T-cell (primary cell): ENCODE measurements around the gene C1orf198. TPM values are rescaled to one million over a fixed set of nuclear protein-coding genes. Genes with fewer than 3 reads are reported as not detected.
"Not testable (repeated sequence)": the region's sequence is repeated elsewhere in the genome, so short reads cannot be mapped to it uniquely, and the experiment has no call there.

Experiments used
- ATAC-seq, 4 experiments: fragments of 200-7000 bp in 3 of 4; fragments of 150-1000 bp in 1 of 4; cut with Tn5 transposase; replicated peaks in 1 of 4; 1 replicate in 3 of 4; 2 replicates in 1 of 4; pipeline ENCODE4 v1.10.0; 2021; ENCODE audit warnings: moderate library complexity in 3 of 4, mild to moderate bottlenecking in 2 of 4, moderate number of reproducible peaks in 1 of 4
- CTCF ChIA-PET, 2 donors: fragments of 300-600 bp; sonication (Branson Sonifier 250); formaldehyde crosslinking; loops; one replicate each; lab custom pipeline; 2022; ENCODE audit warnings: antibody characterized with exemption in 2 of 2; lab: Charles Lee
- POLR2A ChIA-PET, 2 donors: fragments of 300-600 bp; sonication (Branson Sonifier 250); formaldehyde crosslinking; loops; one replicate each; lab custom pipeline; 2022; ENCODE audit warnings: antibody characterized with exemption in 2 of 2; lab: Charles Lee
- DNase-seq, 35 experiments: peaks; one replicate each; pipeline versions ENCODE4 v3.0.0 to v3.0.0-alpha.2; 2013 to 2023
- H3K27ac ChIP-seq: one replicate; pipeline ENCODE4 v1.5.1; 2013; ENCODE audit warnings: low read length
- H3K27me3 ChIP-seq, 2 experiments: replicated peaks in 1 of 2; 1 replicate in 1 of 2; 2 replicates in 1 of 2; pipeline versions ENCODE4 v1.6.1 to v1.7.0; 2013; ENCODE audit warnings: low read length in 1 of 2, mixed read lengths in 1 of 2; ENCODE audit not compliant: control insufficient read depth in 2 of 2, insufficient read depth in 2 of 2; ENCODE audit errors: extremely low read depth in 1 of 2
- H3K36me3 ChIP-seq, 2 donors: 1 replicate in 1 of 2; 2 replicates in 1 of 2; pipeline versions ENCODE4 v1.6.1 to v1.7.0; 2013; ENCODE audit warnings: low read length in 1 of 2; ENCODE audit not compliant: control insufficient read depth in 2 of 2, insufficient read depth in 1 of 2; ENCODE audit errors: extremely low read depth in 1 of 2
- H3K4me1 ChIP-seq, 2 experiments: 1 replicate in 1 of 2; 2 replicates in 1 of 2; pipeline versions ENCODE4 v1.6.1 to v1.7.0; 2013; ENCODE audit warnings: low read length in 2 of 2, mixed read lengths in 1 of 2; ENCODE audit not compliant: insufficient read depth in 2 of 2, control insufficient read depth in 1 of 2; ENCODE audit errors: extremely low read depth in 1 of 2
- H3K4me3 ChIP-seq, 2 donors: 1 replicate in 1 of 2; 2 replicates in 1 of 2; pipeline versions ENCODE4 v1.5.1 to v1.7.0; 2013; ENCODE audit warnings: mild to moderate bottlenecking in 2 of 2, low read length in 1 of 2, moderate library complexity in 1 of 2; ENCODE audit not compliant: control insufficient read depth in 1 of 2; ENCODE audit errors: extremely low read depth in 1 of 2
- H3K9me3 ChIP-seq: 2 replicates; pipeline ENCODE4 v1.7.0; 2013
- H3K27ac Mint-ChIP-seq, 2 donors: one replicate each; pipeline ENCODE4 v1.8.0; 2020 to 2021; ENCODE audit warnings: mild to moderate bottlenecking in 2 of 2, mixed read lengths in 2 of 2
- H3K27me3 Mint-ChIP-seq, 2 donors: one replicate each; pipeline ENCODE4 v1.8.0; 2021 to 2022; ENCODE audit warnings: mixed read lengths in 2 of 2
- H3K36me3 Mint-ChIP-seq: one replicate; pipeline ENCODE4 v1.8.0; 2021; ENCODE audit warnings: mixed read lengths
- H3K4me1 Mint-ChIP-seq, 3 donors: one replicate each; pipeline ENCODE4 v1.8.0; 2020 to 2022; ENCODE audit warnings: mixed read lengths in 3 of 3, mild to moderate bottlenecking in 1 of 3
- H3K4me3 Mint-ChIP-seq, 3 donors: one replicate each; pipeline ENCODE4 v1.8.0; 2020 to 2022; ENCODE audit warnings: mild to moderate bottlenecking in 3 of 3, mixed read lengths in 3 of 3, moderate library complexity in 3 of 3
- H3K9me3 Mint-ChIP-seq, 3 donors: one replicate each; pipeline ENCODE4 v1.8.0; 2020 to 2022; ENCODE audit warnings: mixed read lengths in 3 of 3
- WGBS: methylation state at CpG from one replicate; pipeline ENCODE4 v1.1.5; 2013; ENCODE audit warnings: missing lambda C conversion rate; ENCODE audit not compliant: insufficient coverage; 5-methylcytosine and 5-hydroxymethylcytosine counted together
- total RNA-seq, 35 experiments: library from RNA in 6 of 35; stranded (reverse) in 6 of 35; fragments of 120-200 nt in 1 of 35; gene quantifications; one replicate each; pipeline versions ENCODE4 v1.2.1 to v1.2.4 and lab custom pipeline; 2013 to 2026

C1orf198 gene
- total RNA-seq, 5 donors from 2014 or later (not counting 1 experiment from before 2014, with no cell fraction given) = 3.6 to 5.9 (median 5.6) TPM

DNA sequence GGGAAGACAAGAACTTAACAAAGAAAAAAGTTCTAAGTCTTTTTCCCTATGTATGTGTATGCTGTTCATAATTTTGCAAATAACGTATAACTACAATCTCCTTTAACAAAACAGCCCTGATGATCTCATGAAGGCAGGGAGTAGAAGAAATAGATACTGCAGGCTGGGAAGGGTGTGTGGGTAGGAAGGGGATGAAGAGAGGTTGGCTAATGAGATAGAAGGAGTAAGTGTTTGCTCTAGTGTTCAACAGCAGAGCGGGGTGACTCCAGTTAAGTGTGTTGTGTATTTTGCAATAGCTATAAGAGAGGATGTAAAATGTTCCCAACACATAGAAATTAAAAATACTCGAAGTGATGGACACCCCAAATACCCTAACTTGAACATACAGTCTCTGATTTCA, 20.1 kb downstream of the C1orf198 start:
- Mint-ChIP-seq H3K27ac (no peak overlapping the region), H3K4me3 (no peak overlapping the region), H3K27me3 (no peaks in the 10 kb centered on the region), H3K36me3 (peaks cover 25% of the 10 kb centered on the region), H3K9me3 (no peaks in the 10 kb centered on the region), H3K4me1 (peaks cover 0 to 7% (median 0%) of the 10 kb centered on the region in 3 donors)
- ChIA-PET CTCF (no interaction called here), POLR2A (no interaction called here)
- no CpG with 5 or more reads among the region's 3 CpGs for WGBS
- no peak for ATAC-seq
- Histone ChIP-seq H3K36me3 (no peaks in the 10 kb centered on the region), H3K27ac (no peak overlapping the region), H3K4me3 (no peak overlapping the region), H3K27me3 (peaks cover 0 to 2% of the 10 kb centered on the region in 2 experiments), H3K4me1 (no peaks in the 10 kb centered on the region), H3K9me3 (no peaks in the 10 kb centered on the region)
- no peak for DNase-seq

DNA sequence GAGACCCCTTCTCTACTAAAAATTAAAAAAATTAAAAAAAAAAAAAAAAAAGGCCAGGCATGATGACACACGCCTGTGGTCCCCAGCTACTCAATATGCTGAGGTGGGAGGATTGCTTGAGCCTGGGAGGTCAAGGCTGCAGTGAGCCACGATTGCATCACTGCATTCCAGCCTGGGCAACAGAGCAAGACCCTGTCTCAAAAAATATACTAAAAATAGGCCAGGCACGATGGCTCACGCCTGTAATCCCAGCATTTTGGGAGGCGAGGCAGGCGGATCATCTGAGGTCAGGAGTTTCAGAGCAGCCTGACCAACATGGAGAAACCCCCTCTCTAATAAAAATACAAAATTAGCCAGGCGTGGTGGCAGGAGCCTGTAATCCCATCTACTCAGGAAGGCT, 23.1 kb downstream of the C1orf198 start:
- H3K9me3 Mint-ChIP-seq, CTCF ChIA-PET, DNase-seq, H3K36me3 ChIP-seq, H3K27me3 ChIP-seq, H3K4me3 Mint-ChIP-seq, H3K4me3 ChIP-seq, H3K4me1 Mint-ChIP-seq, H3K27me3 Mint-ChIP-seq, H3K9me3 ChIP-seq, H3K27ac Mint-ChIP-seq, POLR2A ChIA-PET, ATAC-seq, H3K27ac ChIP-seq, H3K4me1 ChIP-seq: not testable (repeated sequence)
- 100% methylated on average over 4 of the region's 7 CpGs for WGBS
- H3K36me3 Mint-ChIP-seq = peaks cover 26% of the 10 kb centered on the region

DNA sequence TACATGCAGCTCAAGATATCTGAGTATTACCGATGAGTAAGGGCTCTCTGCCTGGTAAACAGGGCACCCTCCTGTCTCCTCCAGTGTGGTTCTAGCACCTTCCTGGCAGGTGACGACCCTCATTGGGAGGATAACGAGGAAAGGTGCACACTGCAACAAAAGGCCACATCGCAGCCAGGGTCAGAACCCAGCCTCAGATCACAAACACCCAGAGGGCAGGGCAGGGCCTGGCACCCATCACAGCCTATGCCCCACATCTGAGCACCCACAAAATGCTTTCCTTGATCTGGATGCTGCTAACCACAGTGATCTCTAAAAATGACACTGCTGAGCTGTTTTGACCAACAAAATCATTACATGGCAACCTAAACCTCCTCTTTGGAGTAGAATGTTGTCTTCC, 23.8 kb downstream of the C1orf198 start:
- WGBS = 89% methylated on average over 4 of the region's 4 CpGs
- no peaks in the 10 kb centered on the region for H3K4me1 ChIP-seq
- no peak overlapping the region for H3K4me3 Mint-ChIP-seq
- no peaks in the 10 kb centered on the region for H3K36me3 ChIP-seq
- no peaks in the 10 kb centered on the region for H3K27me3 Mint-ChIP-seq
- no peak overlapping the region for H3K27ac Mint-ChIP-seq
- DNase-seq (no peak), ATAC-seq (no peak)
- H3K36me3 Mint-ChIP-seq = peaks cover 30% of the 10 kb centered on the region
- no peaks in the 10 kb centered on the region for H3K9me3 ChIP-seq
- ChIA-PET POLR2A (no interaction called here), CTCF (no interaction called here)
- H3K4me3 ChIP-seq = no peak overlapping the region
- H3K27me3 ChIP-seq = no peaks in the 10 kb centered on the region
- H3K27ac ChIP-seq = no peak overlapping the region
- H3K9me3 Mint-ChIP-seq = no peaks in the 10 kb centered on the region
- H3K4me1 Mint-ChIP-seq = no peaks in the 10 kb centered on the region

DNA sequence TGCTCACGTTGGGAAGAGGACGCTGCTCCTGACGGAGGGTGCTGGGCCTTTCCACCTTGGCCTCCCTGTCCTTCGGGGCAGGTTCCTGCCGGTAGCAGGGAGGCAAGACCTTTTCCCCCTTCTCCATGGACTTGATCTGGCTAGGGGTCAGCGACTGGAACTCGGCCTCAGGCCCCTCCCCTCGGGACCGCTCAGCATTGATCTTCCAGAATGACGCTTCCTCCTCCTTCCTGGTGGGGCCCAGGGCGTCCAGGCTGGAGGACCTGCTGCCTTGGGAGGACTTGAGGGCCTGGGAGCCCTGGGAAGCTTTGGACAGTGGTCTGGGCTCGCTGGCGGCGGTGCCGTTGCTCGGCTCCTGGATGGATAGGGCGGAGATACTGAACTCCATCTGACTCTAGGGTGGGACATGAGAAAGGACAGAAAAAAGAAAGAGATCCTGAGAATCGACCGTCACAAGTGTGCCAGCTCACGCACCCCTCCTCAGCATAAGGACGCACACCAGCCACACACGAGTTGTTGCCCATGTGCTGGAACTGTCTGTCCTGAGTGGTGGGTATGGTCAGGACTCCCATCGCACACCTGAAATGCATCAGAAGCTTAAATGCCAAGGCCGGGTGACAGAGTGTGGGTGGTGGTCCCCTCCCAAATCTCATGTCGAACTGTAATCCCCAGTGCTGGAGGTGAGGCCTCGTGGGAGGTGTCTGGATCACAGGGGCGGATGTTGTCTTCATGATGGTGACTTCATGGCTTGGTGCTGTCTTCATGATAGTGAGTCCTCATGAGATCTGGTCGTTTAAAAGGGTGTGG, 24.6 kb downstream of the C1orf198 start:
- H3K9me3 Mint-ChIP-seq = no peaks in the 10 kb centered on the region
- no peaks in the 10 kb centered on the region for H3K27me3 Mint-ChIP-seq
- Histone ChIP-seq H3K27ac (no peak overlapping the region), H3K9me3 (no peaks in the 10 kb centered on the region), H3K4me3 (no peak overlapping the region), H3K36me3 (no peaks in the 10 kb centered on the region), H3K4me1 (no peaks in the 10 kb centered on the region), H3K27me3 (no peaks in the 10 kb centered on the region)
- ChIA-PET POLR2A (interaction anchor here in 1 of 2 donors (0.7 kb wide), 1 partner anchor 151 kb away, joined by 4 read pairs; no protein-coding TSS in a partner anchor), CTCF (no interaction called here)
- peaks cover 39% of the 10 kb centered on the region for H3K36me3 Mint-ChIP-seq
- DNase-seq (no peak), ATAC-seq (no peak)
- no peaks in the 10 kb centered on the region for H3K4me1 Mint-ChIP-seq
- no peak overlapping the region for H3K27ac Mint-ChIP-seq
- no peak overlapping the region for H3K4me3 Mint-ChIP-seq
- WGBS = 97% methylated on average over 17 of the region's 28 CpGs

DNA sequence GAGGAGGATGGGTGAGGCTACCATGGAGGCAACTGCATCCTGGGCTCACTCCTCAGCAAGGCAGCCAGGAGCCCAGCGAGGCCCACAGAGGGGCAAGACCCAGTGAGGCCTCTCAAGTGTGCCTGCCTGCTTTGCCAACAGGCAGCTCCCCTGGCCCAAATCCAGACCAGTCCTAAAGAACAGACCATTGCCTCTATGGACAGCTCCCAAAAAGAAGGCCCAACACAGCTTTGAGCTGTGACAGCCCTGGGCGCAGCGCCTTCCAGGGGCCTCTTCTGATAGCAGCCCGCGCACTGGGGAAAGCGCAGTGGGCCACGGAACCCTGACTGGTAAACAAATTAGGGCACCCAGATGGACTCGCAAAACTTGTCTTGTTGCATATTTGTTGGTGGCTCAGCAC, 25.5 kb downstream of the C1orf198 start:
- no peak overlapping the region for H3K4me3 Mint-ChIP-seq
- ATAC-seq = no peak
- no peaks in the 10 kb centered on the region for H3K9me3 Mint-ChIP-seq
- ChIA-PET CTCF (no interaction called here), POLR2A (no interaction called here)
- Histone ChIP-seq H3K27ac (no peak overlapping the region), H3K9me3 (no peaks in the 10 kb centered on the region), H3K4me1 (no peaks in the 10 kb centered on the region), H3K4me3 (no peak overlapping the region), H3K27me3 (no peaks in the 10 kb centered on the region), H3K36me3 (no peaks in the 10 kb centered on the region)
- WGBS = 100% methylated on average over 7 of the region's 8 CpGs
- H3K36me3 Mint-ChIP-seq = peaks cover 46% of the 10 kb centered on the region
- no peak overlapping the region for H3K27ac Mint-ChIP-seq
- no peaks in the 10 kb centered on the region for H3K4me1 Mint-ChIP-seq
- no peaks in the 10 kb centered on the region for H3K27me3 Mint-ChIP-seq
- DNase-seq = no peak

DNA sequence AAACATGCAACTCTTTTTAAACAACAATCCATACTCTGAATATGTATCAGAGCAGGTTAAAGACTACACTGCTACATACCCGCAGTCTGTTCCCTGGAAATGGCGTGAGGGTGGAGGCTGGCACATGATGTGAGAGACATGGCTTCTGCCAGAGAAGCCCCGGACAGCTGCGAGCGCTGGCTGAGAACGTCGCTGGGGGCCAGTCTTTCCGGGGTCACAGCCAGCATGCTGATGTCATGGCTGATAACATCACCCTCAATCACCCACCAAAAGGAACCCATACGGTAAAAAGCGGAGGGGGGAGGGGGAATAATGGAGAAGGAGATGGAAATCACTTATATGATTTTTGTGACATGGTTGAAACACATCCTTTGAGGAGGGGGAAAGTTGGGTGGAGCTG, 29.1 kb downstream of the C1orf198 start:
- no peak overlapping the region for H3K4me3 Mint-ChIP-seq
- 92% methylated on average over 2 of the region's 10 CpGs for WGBS
- no peak for ATAC-seq

More for the DNA sequence above, 29.1 kb downstream of the C1orf198 start:
- Histone ChIP-seq H3K27me3 (peaks cover 0 to 2% of the 10 kb centered on the region in 2 experiments), H3K27ac (no peak overlapping the region), H3K36me3 (no peaks in the 10 kb centered on the region), H3K9me3 (no peaks in the 10 kb centered on the region), H3K4me1 (no peaks in the 10 kb centered on the region), H3K4me3 (no peak overlapping the region)
- no peak for DNase-seq
- Mint-ChIP-seq H3K4me1 (no peaks in the 10 kb centered on the region), H3K27me3 (peaks cover 5 to 7% of the 10 kb centered on the region in 2 donors), H3K36me3 (peaks cover 46% of the 10 kb centered on the region), H3K27ac (no peak overlapping the region), H3K9me3 (no peaks in the 10 kb centered on the region)
- CTCF ChIA-PET = no interaction called here
- POLR2A ChIA-PET = no interaction called here
